HepG2 (cell line): ENCODE measurements around the gene OARD1.

ENCODE experiments used
- MIER2 ChIP-seq: IDR thresholded peaks from 2 replicates; pipeline ENCODE4 v1.6.1; 2016; ENCODE audit warnings: missing biosample characterization, missing genetic modification reagents
- TBP ChIP-seq: sonication (generic); formaldehyde crosslinking; IDR thresholded peaks from 2 replicates; pipeline ENCODE4 v1.5.0; 2020; ENCODE audit warnings: missing genetic modification reagents
- TCF12 ChIP-seq, 2 experiments: fragments of 450-650 bp in 1 of 2; sonication (generic) in 1 of 2; formaldehyde crosslinking in 1 of 2; IDR thresholded peaks; 2 replicates each; pipeline versions ENCODE4 v1.6.1 to v1.8.0; 2017 to 2022; ENCODE audit warnings: antibody characterized with exemption in 1 of 2, mild to moderate bottlenecking in 1 of 2, missing genetic modification reagents in 1 of 2, moderate library complexity in 1 of 2
- ZFAT ChIP-seq: sonication (generic); formaldehyde crosslinking; conservative IDR thresholded peaks from 2 replicates; pipeline ENCODE4 v1.8.1; 2023; ENCODE audit warnings: missing genetic modification reagents, inconsistent platforms
- ZNF207 ChIP-seq: fragments of 450-650 bp; IDR thresholded peaks from 2 replicates; pipeline ENCODE4 v1.6.1; 2016; ENCODE audit warnings: antibody characterized with exemption, borderline replicate concordance
- ZNF652 ChIP-seq: IDR thresholded peaks from 2 replicates; pipeline ENCODE4 v1.6.1; 2016; ENCODE audit warnings: low read depth, borderline replicate concordance
- TF ChIP-seq, protein P1 (sequence below): sonication (generic); formaldehyde crosslinking; IDR thresholded peaks from 2 replicates; pipeline ENCODE4 v1.8.1; 2023; ENCODE audit warnings: mild to moderate bottlenecking, inconsistent platforms, moderate library complexity, missing genetic modification reagents, borderline replicate concordance

GRCh38 chr6:41062056-41062455 lies 10.1 kb downstream of the OARD1 start:
- TF ChIP-seq, protein P1, sequence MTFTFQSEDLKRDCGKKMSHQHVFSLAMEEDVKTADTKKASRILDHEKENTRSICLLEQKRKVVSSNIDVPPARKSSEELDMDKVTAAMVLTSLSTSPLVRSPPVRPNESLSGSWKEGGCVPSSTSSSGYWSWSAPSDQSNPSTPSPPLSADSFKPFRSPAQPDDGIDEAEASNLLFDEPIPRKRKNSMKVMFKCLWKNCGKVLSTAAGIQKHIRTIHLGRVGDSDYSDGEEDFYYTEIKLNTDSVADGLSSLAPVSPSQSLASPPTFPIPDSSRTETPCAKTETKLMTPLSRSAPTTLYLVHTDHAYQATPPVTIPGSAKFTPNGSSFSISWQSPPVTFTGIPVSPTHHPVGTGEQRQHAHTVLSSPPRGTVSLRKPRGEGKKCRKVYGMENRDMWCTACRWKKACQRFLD (CRISPR knock-in tag), result no peak
- TF ChIP-seq TCF12 (IDR thresholded peaks at IDR 0.05), result no peak
- no peak for TF ChIP-seq TCF12 (CRISPR knock-in tag; IDR thresholded peaks at IDR 0.05)
- TF ChIP-seq TBP (CRISPR knock-in tag), result no peak
- TF ChIP-seq ZNF207, result no peak
- no peak for TF ChIP-seq MIER2 (CRISPR knock-in tag)
- TF ChIP-seq ZNF652, result no peak
- TF ChIP-seq ZFAT, result no peak
